HG03135 (cell line): ENCODE measurements around the gene GRIN1.
A peak's percentile ranks its signal among the peaks of the same experiment; 100 is the strongest.

Source experiments
- ATAC-seq: cut with Tn5 transposase; IDR thresholded peaks from one replicate; pipeline ENCODE4 v1.9.1; 2021; ENCODE audit warnings: mild to moderate bottlenecking, moderate library complexity; ENCODE audit not compliant: unreplicated experiment

GRIN1 gene

GRCh38 chr9:137173796-137174664 is 35.1 kb downstream of the GRIN1 start:
- ATAC-seq: no peak

GRCh38 chr9:137174722-137175293 is 35.9 kb downstream of the GRIN1 start:
- no peak for ATAC-seq

DNA sequence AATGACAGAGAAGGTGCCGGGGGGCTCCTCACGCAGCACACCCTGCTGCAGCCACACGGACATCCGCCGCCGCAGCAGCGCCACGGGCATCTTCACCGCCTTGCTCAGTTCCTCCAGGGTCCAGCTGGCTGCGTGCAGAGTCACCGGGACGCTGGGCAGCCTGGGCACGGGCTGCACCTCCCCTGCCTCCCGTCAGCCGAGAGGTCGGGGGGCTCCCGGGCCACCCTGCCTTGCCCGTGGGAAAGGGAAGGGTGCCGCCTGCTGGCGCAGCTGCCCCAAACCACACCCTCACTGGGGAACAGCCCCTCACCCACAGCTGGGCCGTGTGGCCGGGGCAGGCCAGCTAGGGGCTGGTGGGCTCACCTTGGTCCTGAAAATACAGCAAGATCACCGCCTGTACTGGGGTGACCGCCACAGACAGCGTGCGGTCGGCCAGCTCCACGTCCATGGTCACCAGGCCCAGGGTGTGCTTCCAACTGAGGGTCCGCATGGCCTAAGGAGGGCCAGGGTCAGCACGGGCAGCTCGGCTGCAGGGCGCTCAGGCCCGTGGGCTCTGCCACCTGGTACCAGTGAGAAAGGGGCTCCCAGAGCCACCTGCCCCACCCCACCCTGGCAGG is 36.5 kb downstream of the GRIN1 start:
- no peak for ATAC-seq

GRCh38 chr9:137176302-137177182 is 37.6 kb downstream of the GRIN1 start:
- ATAC-seq: no peak

DNA sequence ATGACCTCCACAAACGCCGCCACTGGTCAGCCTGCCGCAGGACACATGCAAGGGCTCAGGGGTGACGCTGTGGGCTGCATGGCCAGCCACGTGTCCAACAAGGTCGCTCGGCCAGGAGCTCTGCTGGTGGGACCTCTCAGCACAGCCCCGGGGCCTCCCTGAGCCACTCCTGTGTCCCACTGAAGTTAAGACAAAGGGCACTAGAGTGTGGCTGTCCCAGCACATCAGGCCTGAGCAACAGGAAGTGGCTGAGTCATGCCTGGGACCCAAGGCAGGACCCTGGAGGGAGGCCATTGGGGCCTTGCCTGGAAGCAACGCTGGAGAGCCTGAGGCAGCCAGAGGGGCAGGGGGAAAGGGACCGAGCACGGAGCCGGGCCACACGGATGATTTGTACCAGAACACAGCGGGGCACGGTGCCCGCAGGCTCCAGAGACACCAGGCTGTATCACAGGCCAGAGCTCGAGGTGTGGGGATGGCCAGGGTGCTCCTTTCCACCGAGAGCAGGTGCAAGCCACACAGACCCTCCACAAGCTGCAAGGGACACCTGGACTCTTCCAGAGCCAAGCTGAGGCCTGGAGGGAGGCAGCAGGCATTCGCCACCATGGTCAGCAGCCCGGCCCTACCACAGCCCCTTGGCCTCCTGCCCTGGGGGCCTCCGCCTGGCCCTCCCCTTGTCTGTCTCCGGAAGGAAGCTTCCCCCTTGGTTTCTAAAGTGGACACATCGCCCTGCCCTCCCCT is 39.4 kb downstream of the GRIN1 start:
- ATAC-seq: no peak

DNA sequence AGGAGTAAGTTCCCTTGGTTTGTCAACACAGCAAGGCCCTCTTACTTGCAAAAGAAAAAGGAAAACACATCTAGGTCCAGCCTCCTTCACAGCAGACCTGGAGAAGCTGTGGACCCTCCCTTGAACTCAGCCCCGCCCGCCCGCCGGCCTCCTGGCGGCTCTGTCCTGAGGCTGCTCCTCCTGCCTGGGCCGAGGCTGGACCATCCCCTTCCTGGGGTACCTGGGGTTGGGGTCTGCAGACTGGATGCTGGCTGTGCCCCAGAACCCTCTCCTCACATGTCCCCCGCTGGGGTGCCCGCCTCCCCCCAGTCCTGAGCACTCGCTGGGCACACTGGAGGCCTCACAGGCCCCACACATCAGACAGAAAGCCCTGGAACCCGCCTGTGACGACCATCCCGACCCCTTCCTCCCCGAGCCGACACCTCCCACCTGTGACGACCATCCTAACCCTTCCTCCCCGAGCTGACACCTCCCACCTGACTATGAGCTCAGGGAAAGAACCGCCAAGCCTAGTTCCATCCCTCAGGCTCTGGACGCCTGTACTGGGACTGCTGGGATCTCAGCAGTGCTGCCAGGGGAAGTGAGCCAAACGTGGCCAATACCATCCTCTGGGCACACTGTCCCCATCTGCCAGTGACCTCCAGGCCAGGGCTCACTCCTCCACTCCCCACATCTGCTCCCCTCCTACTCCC is 40.1 kb downstream of the GRIN1 start:
- no peak for ATAC-seq

GRCh38 chr9:137179761-137180160 is 40.8 kb downstream of the GRIN1 start:
- no peak for ATAC-seq

DNA sequence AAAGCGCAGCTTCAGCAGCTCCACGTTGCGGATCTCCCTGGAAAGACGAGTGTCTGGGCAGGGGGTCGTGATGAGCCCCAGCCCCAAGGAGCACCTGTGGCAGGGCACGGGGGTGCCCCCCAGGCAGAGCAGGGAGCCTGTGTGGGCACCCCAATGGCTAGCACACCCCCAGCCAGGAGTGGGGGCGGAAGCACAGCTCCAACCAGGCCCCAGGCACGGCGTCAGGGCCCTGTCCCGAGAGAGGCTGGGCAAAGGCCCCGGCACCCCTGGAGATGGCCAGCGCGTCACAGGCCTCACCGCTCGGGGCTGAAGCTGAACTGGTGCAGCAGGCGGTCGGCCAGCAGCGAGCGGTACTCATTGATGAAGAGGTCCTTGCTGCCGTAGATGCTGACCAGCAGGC is 41.5 kb downstream of the GRIN1 start:
- no peak for ATAC-seq

GRCh38 chr9:137181680-137182079 is 42.7 kb downstream of the GRIN1 start:
- ATAC-seq: no peak

DNA sequence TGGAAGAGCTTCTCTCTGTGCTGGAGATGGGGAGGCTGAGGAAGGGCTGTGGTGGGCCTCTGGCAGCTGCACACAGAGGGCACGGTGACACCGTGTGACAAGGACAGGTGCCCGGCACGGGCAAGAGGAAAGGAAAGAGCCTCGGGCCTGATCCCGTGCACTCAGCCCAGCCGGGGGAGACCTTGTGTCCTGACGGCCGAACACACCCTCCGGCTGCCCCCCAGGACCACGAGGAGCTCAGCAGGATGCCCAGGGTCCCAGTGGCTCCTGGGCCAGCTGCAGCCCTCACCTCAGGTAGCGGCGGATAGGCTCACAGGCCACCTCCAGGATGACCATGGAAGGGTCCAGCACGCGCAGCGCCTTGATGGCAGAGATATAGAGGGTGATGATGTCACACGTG is 43.9 kb downstream of the GRIN1 start:
- ATAC-seq: no peak

GRCh38 chr9:137183980-137184595 is 45.1 kb downstream of the GRIN1 start:
- no peak for ATAC-seq

- ATAC-seq: no peak
Observed at GRCh38 chr9:137184881-137185660, 46.1 kb downstream of the GRIN1 start.

GRCh38 chr9:137185921-137186320 is 47.0 kb downstream of the GRIN1 start:
- ATAC-seq: no peak

- no peak for ATAC-seq
Observed at GRCh38 chr9:137186385-137186784, 47.4 kb downstream of the GRIN1 start.

GRCh38 chr9:137187386-137187785 is 48.4 kb downstream of the GRIN1 start:
- no peak for ATAC-seq

- ATAC-seq: peak; percentile 7
Observed at GRCh38 chr9:137188086-137188489, 49.1 kb downstream of the GRIN1 start.

DNA sequence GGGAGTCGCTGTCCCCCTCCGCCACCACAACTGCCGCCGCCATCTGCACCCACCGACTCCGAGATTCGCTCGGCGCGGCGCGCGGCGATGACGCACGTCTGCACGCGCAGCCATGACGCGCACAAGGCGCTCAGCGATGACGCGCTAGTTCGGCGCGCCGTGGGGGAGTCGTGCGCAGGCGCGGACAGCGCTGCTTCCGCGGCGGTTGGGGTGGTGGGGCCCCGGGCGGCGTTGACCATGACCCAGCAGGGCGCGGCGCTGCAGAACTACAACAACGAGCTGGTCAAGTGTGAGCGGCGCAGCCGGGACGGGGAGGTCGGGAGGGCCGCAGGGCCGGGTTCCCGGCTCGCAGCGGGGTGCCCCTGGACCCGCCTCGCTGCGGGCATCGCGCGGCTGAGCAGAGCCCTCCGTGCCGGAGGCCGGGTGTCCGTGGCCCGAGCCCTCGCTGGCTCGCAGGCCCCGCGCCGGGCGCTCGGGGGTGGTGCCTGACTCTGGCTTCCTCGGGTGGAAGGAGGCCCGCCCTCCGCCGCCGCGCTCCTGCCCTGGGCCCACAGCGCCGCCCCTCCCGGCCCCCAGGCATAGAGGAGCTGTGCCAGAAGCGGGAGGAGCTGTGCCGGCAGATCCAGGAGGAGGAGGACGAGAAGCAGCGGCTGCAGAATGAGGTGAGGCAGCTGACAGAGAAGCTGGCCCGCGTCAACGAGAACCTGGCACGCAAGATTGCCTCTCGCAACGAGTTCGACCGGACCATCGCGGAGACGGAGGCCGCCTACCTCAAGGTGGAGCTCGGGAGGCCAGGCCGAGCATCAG is 49.7 kb downstream of the GRIN1 start, which contains the start of the genes ANAPC2 and SSNA1:
Gene ANAPC2 (minus strand): TSS at position 71 of the 807 bp plus-strand sequence. CDS start 28 bp downstream, at position 43.
Gene SSNA1 (plus strand): TSS at position 187 of the 807 bp plus-strand sequence. CDS start 51 bp downstream, at position 238.
- peak; percentile 71 for ATAC-seq
